ENCODE results near the gene ADNP.
A peak's percentile ranks its signal among the peaks of the same experiment; 100 is the strongest.

Gene ADNP

GRCh38 chr20:50876063-50876685, 55.1 kb downstream of the ADNP start:
- no peak for DNase-seq (ENCODE audit: low read depth, low spot score)
- H3K27ac ChIP-seq: no peak overlapping the region

- H3K27ac ChIP-seq: no peak overlapping the region
- DNase-seq (ENCODE audit: low read depth, low spot score): no peak
Observed at GRCh38 chr20:50874758-50875665, 56.2 kb downstream of the ADNP start.

- H3K27ac ChIP-seq: no peak overlapping the region
- no peak for DNase-seq (ENCODE audit: low read depth, low spot score)
Observed at GRCh38 chr20:50874111-50874757, 57.0 kb downstream of the ADNP start.

GRCh38 chr20:50873585-50873984, 57.7 kb downstream of the ADNP start:
- no peak for DNase-seq (ENCODE audit: low read depth, low spot score)
- H3K27ac ChIP-seq: no peak overlapping the region

- no peak for DNase-seq (ENCODE audit: low read depth, low spot score)
- no peak overlapping the region for H3K27ac ChIP-seq
Observed at GRCh38 chr20:50872560-50873425, 58.4 kb downstream of the ADNP start.

- H3K27ac ChIP-seq: no peak overlapping the region
- no peak for DNase-seq (ENCODE audit: low read depth, low spot score)
Observed at GRCh38 chr20:50870561-50871161, 60.6 kb downstream of the ADNP start.

GRCh38 chr20:50868509-50869495, 62.4 kb downstream of the ADNP start:
- H3K27ac ChIP-seq: no peak overlapping the region
- DNase-seq (ENCODE audit: low read depth, low spot score): peak; percentile 68

GRCh38 chr20:50867805-50868204, 63.4 kb downstream of the ADNP start:
- no peak for DNase-seq (ENCODE audit: low read depth, low spot score)
- no peak overlapping the region for H3K27ac ChIP-seq

GRCh38 chr20:50866831-50867230, 64.4 kb downstream of the ADNP start:
- DNase-seq (ENCODE audit: low read depth, low spot score): no peak
- no peak overlapping the region for H3K27ac ChIP-seq

- no peak overlapping the region for H3K27ac ChIP-seq
- no peak for DNase-seq (ENCODE audit: low read depth, low spot score)
Observed at GRCh38 chr20:50866036-50866685, 65.1 kb downstream of the ADNP start.

GRCh38 chr20:50865591-50865990, 65.6 kb downstream of the ADNP start:
- H3K27ac ChIP-seq: no peak overlapping the region
- DNase-seq (ENCODE audit: low read depth, low spot score): no peak

- DNase-seq (ENCODE audit: low read depth, low spot score): no peak
- no peak overlapping the region for H3K27ac ChIP-seq
Observed at GRCh38 chr20:50865114-50865513, 66.1 kb downstream of the ADNP start.

- DNase-seq (ENCODE audit: low read depth, low spot score): no peak
- no peak overlapping the region for H3K27ac ChIP-seq
Observed at GRCh38 chr20:50862546-50862945, 68.7 kb downstream of the ADNP start.

- H3K27ac ChIP-seq: no peak overlapping the region
- no peak for DNase-seq (ENCODE audit: low read depth, low spot score)
Observed at GRCh38 chr20:50861012-50861411, 70.2 kb downstream of the ADNP start.

- no peak for DNase-seq (ENCODE audit: low read depth, low spot score)
- H3K27ac ChIP-seq: no peak overlapping the region
Observed at GRCh38 chr20:50859161-50859560, 72.1 kb downstream of the ADNP start.

GRCh38 chr20:50858525-50858924, 72.7 kb downstream of the ADNP start:
- no peak overlapping the region for H3K27ac ChIP-seq
- no peak for DNase-seq (ENCODE audit: low read depth, low spot score)

GRCh38 chr20:50857348-50857747, 73.9 kb downstream of the ADNP start:
- no peak overlapping the region for H3K27ac ChIP-seq
- no peak for DNase-seq (ENCODE audit: low read depth, low spot score)

GRCh38 chr20:50856475-50857041, 74.7 kb downstream of the ADNP start:
- no peak overlapping the region for H3K27ac ChIP-seq
- DNase-seq (ENCODE audit: low read depth, low spot score): no peak
